H9 (cell line): ENCODE data around the gene CALR3. TPM values are rescaled to one million over a fixed set of nuclear protein-coding genes. Genes with fewer than 3 reads are reported as not detected.

ENCODE experiments used
- DNase-seq: peaks from one replicate; pipeline ENCODE4 v3.0.0-alpha.2; 2017
- H2AFZ ChIP-seq: one replicate; pipeline ENCODE4 v1.6.1; 2013; ENCODE audit warnings: mild to moderate bottlenecking, low read length, control low read depth, moderate library complexity
- H2AK5ac ChIP-seq: 2 replicates; pipeline ENCODE4 v1.6.1; 2013; ENCODE audit warnings: low read length, control low read depth, mixed read lengths; ENCODE audit not compliant: insufficient read length
- H2BK120ac ChIP-seq: one replicate; pipeline ENCODE4 v1.6.1; 2013; ENCODE audit warnings: low read depth, mild to moderate bottlenecking, low read length, control low read depth, inconsistent platforms; ENCODE audit not compliant: poor library complexity, severe bottlenecking
- H2BK12ac ChIP-seq: 2 replicates; pipeline ENCODE4 v1.6.1; 2013; ENCODE audit warnings: low read length, control low read depth, mixed read lengths, low read depth; ENCODE audit not compliant: insufficient read length
- H2BK15ac ChIP-seq: 2 replicates; pipeline ENCODE4 v1.6.1; 2013; ENCODE audit warnings: low read depth, low read length, control low read depth
- H2BK20ac ChIP-seq: one replicate; pipeline ENCODE4 v1.6.1; 2013; ENCODE audit warnings: low read depth, mild to moderate bottlenecking, low read length, control low read depth, inconsistent platforms; ENCODE audit not compliant: poor library complexity, severe bottlenecking
- H2BK5ac ChIP-seq: 2 replicates; pipeline ENCODE4 v1.6.1; 2013; ENCODE audit warnings: low read length, control low read depth, mixed read lengths; ENCODE audit not compliant: insufficient read length
- H3K14ac ChIP-seq: 2 replicates; pipeline ENCODE4 v1.6.1; 2013; ENCODE audit warnings: low read length, control low read depth; ENCODE audit not compliant: insufficient read depth
- H3K18ac ChIP-seq: 2 replicates; pipeline ENCODE4 v1.6.1; 2013; ENCODE audit warnings: low read depth, mild to moderate bottlenecking, mixed read lengths, low read length, control low read depth; ENCODE audit not compliant: insufficient read length
- H3K23ac ChIP-seq: 2 replicates; pipeline ENCODE4 v1.6.1; 2013; ENCODE audit warnings: low read length, control low read depth, mixed read lengths, low read depth; ENCODE audit not compliant: insufficient read length
- H3K23me2 ChIP-seq: 2 replicates; pipeline ENCODE4 v1.6.1; 2013; ENCODE audit warnings: low read depth, mild to moderate bottlenecking, mixed read lengths, low read length, control low read depth; ENCODE audit not compliant: insufficient read length, poor library complexity, severe bottlenecking
- H3K27ac ChIP-seq: 2 replicates; pipeline ENCODE4 v1.5.1; 2013; ENCODE audit warnings: low read length, control low read depth, mixed read lengths, low read depth; ENCODE audit not compliant: insufficient read length
- H3K27me3 ChIP-seq: 2 replicates; pipeline ENCODE4 v1.6.1; 2013; ENCODE audit warnings: low read length, control low read depth, inconsistent platforms; ENCODE audit not compliant: insufficient read depth
- H3K4ac ChIP-seq: 2 replicates; pipeline ENCODE4 v1.6.1; 2013; ENCODE audit warnings: low read depth, mild to moderate bottlenecking, control low read depth, inconsistent platforms, low read length, moderate library complexity
- H3K4me1 ChIP-seq: 2 replicates; pipeline ENCODE4 v1.6.1; 2013; ENCODE audit warnings: low read length, control low read depth, inconsistent platforms; ENCODE audit not compliant: insufficient read depth
- H3K4me2 ChIP-seq: 2 replicates; pipeline ENCODE4 v1.6.1; 2013; ENCODE audit warnings: low read length, control low read depth, mixed read lengths; ENCODE audit not compliant: insufficient read length, insufficient read depth
- H3K56ac ChIP-seq: 2 replicates; pipeline ENCODE4 v1.6.1; 2013; ENCODE audit warnings: low read depth, mild to moderate bottlenecking, mixed read lengths, low read length, control low read depth; ENCODE audit not compliant: insufficient read length
- H3K79me1 ChIP-seq: 2 replicates; pipeline ENCODE4 v1.6.1; 2013; ENCODE audit warnings: low read depth, mild to moderate bottlenecking, moderate library complexity, low read length, control low read depth, inconsistent platforms; ENCODE audit not compliant: insufficient read depth, poor library complexity, severe bottlenecking
- H3K79me2 ChIP-seq: 2 replicates; pipeline ENCODE4 v1.6.1; 2013; ENCODE audit warnings: low read length, control low read depth, inconsistent platforms; ENCODE audit not compliant: insufficient read depth
- H3K9ac ChIP-seq: 2 replicates; pipeline ENCODE4 v1.6.1; 2013; ENCODE audit warnings: low read length, control low read depth, mixed read lengths; ENCODE audit not compliant: insufficient read length; ENCODE audit errors: extremely low read depth
- H3K9me3 ChIP-seq: one replicate; pipeline ENCODE4 v1.6.1; 2013; ENCODE audit warnings: low read depth, low read length, inconsistent platforms; ENCODE audit not compliant: control insufficient read depth
- H3T11ph ChIP-seq: one replicate; pipeline ENCODE4 v1.6.1; 2013; ENCODE audit warnings: mild to moderate bottlenecking, low read length, control low read depth, inconsistent platforms
- H4K20me1 ChIP-seq: one replicate; pipeline ENCODE4 v1.6.1; 2013; ENCODE audit not compliant: control insufficient read depth, insufficient read length, insufficient read depth
- H4K5ac ChIP-seq: 2 replicates; pipeline ENCODE4 v1.6.1; 2013; ENCODE audit warnings: low read depth, mild to moderate bottlenecking, mixed read lengths, low read length, control low read depth; ENCODE audit not compliant: insufficient read length
- H4K8ac ChIP-seq: replicated peaks from 2 replicates; pipeline ENCODE4 v1.6.1; 2013; ENCODE audit warnings: low read length, control low read depth, mixed read lengths, low read depth; ENCODE audit not compliant: insufficient read length
- H4K91ac ChIP-seq: 2 replicates; pipeline ENCODE4 v1.6.1; 2013; ENCODE audit warnings: low read depth, mild to moderate bottlenecking, moderate library complexity, mixed read lengths, low read length, control low read depth; ENCODE audit not compliant: insufficient read length
- H3K27ac Mint-ChIP-seq, 3 experiments: 2 replicates in 2 of 3; 3 replicates in 1 of 3; pipeline ENCODE4 v1.8.0; 2020 to 2021; ENCODE audit warnings: mixed read lengths in 3 of 3, mild to moderate bottlenecking in 1 of 3, moderate library complexity in 1 of 3
- H3K27me3 Mint-ChIP-seq: 2 replicates; pipeline ENCODE4 v1.8.0; 2021; ENCODE audit warnings: low read depth, mild to moderate bottlenecking, moderate library complexity, mixed read lengths
- H3K36me3 Mint-ChIP-seq, 3 experiments: 2 replicates in 2 of 3; 3 replicates in 1 of 3; pipeline ENCODE4 v1.8.0; 2020 to 2021; ENCODE audit warnings: low read depth in 3 of 3, mixed read lengths in 3 of 3; ENCODE audit not compliant: insufficient read depth in 1 of 3
- H3K4me1 Mint-ChIP-seq, 2 experiments: 2 replicates each; pipeline ENCODE4 v1.8.0; 2020; ENCODE audit warnings: mixed read lengths in 2 of 2
- H3K4me3 Mint-ChIP-seq, 2 experiments: 2 replicates in 1 of 2; 3 replicates in 1 of 2; pipeline ENCODE4 v1.8.0; 2020 to 2021; ENCODE audit warnings: mild to moderate bottlenecking in 2 of 2, mixed read lengths in 2 of 2, moderate library complexity in 1 of 2
- H3K9me3 Mint-ChIP-seq, 2 experiments: 2 replicates in 1 of 2; 3 replicates in 1 of 2; pipeline ENCODE4 v1.8.0; 2020; ENCODE audit warnings: mild to moderate bottlenecking in 2 of 2, mixed read lengths in 2 of 2, moderate library complexity in 1 of 2
- CTCF ChIP-seq: fragments of 200-600 bp; sonication (generic); conservative IDR thresholded peaks from 3 replicates; pipeline ENCODE4 v1.8.0; 2021; ENCODE audit warnings: antibody characterized with exemption, mild to moderate bottlenecking
- WGBS: extraction: QIAGEN DNeasy Blood & Tissue Kit; methylation state at CpG from one replicate; pipeline ENCODE4 v1.1.7; 2013; ENCODE audit warnings: missing lambda C conversion rate, low lambda C conversion rate, mixed read lengths; ENCODE audit not compliant: insufficient read length; ENCODE audit errors: extremely low coverage; 5-methylcytosine and 5-hydroxymethylcytosine counted together
- total RNA-seq: library from RNA; stranded (reverse); gene quantifications from 2 replicates; pipeline ENCODE4 v1.2.1, GENCODE V29; 2021

The CALR3 gene
- total RNA-seq, 1 experiment from 2014 or later: 0.44 TPM

GRCh38 chr19:16457195-16457953 lies 38.6 kb downstream of the CALR3 start:
- H3K56ac ChIP-seq: no peak overlapping the region
- no peak overlapping the region for H2AFZ ChIP-seq
- no peak overlapping the region for H4K91ac ChIP-seq
- H3K18ac ChIP-seq: no peak overlapping the region
- no peaks in the 10 kb centered on the region for H3K27me3 ChIP-seq
- Mint-ChIP-seq H3K9me3 (no peaks in the 10 kb centered on the region), H3K4me3 (peak overlapping the region in 1 of 2 experiments; percentile 53; a peak in 4 of 5 replicates), H3K27me3 (no peaks in the 10 kb centered on the region), H3K27ac (peak overlapping the region; percentile 88 to 97 (median 89)), H3K36me3 (peaks cover 0 to 2% (median 0%) of the 10 kb centered on the region in 3 experiments; a peak in 2 of 7 replicates), H3K4me1 (peaks cover 42 to 48% of the 10 kb centered on the region in 2 experiments)
- H3K79me2 ChIP-seq: peaks cover 33% of the 10 kb centered on the region; the same call in 1 of the 2 replicates
- no peaks in the 10 kb centered on the region for H3K23me2 ChIP-seq
- no peak overlapping the region for H2BK12ac ChIP-seq
- peaks cover 12% of the 10 kb centered on the region; the same call in 1 of the 2 replicates for H3K4me1 ChIP-seq
- no peak for DNase-seq
- no peak overlapping the region for H2BK5ac ChIP-seq
- H3T11ph ChIP-seq: no peak overlapping the region
- H2AK5ac ChIP-seq: no peak overlapping the region
- H2BK120ac ChIP-seq: no peak overlapping the region
- H2BK20ac ChIP-seq: no peak overlapping the region
- no peak overlapping the region for H3K4me2 ChIP-seq
- no CpG with 5 or more reads among the region's 16 CpGs for WGBS
- H3K9me3 ChIP-seq: no peaks in the 10 kb centered on the region
- peak overlapping the region; percentile 34; the same call in 1 of the 2 replicates for H3K14ac ChIP-seq
- no peak for TF ChIP-seq CTCF
- H4K5ac ChIP-seq: no peak overlapping the region
- H3K4ac ChIP-seq: no peak overlapping the region
- H3K27ac ChIP-seq: no peak overlapping the region
- peaks cover 2% of the 10 kb centered on the region for H4K20me1 ChIP-seq
- H3K79me1 ChIP-seq: peaks cover 4% of the 10 kb centered on the region
- no peak overlapping the region for H4K8ac ChIP-seq
- no peak overlapping the region for H3K23ac ChIP-seq
- H2BK15ac ChIP-seq: no peak overlapping the region
- no peak overlapping the region for H3K9ac ChIP-seq
